ENCODE results near the gene PRMT5.

PRMT5 gene

DNA sequence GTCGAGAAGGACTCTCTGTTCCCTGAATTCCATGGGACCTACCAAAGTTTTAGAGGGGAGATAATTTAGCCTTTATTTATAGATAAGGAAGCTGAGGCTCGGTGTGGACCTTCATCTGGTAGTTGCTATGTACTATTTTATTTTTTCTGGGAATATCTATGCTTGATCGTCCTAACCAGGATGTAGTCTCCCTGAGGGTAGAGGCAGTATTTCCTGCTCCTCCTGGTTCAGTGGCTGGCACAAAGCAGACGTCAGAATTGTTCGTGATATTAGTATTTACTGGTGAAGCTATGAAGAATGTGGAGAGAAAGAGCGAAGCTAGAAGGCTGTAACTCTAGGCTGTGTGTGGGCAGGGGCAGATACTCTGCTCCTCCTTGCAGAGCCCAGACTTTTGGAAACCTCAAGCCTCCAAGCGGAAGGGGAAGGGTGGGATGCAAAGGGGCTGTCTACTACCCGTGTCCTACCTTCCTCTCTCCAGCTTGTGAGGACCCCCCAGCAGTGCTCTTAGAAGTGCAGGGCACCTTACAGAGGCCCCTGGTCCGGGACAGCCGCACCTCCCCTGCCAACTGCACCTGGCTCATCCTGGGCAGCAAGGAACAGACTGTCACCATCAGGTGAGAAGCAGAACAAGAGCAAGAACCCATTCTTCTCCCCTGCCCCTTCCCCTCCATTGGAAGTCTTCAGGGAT lies 56.2 kb downstream of the PRMT5 start:
- no peak for DNase-seq

GRCh38 chr14:22872033-22872832 lies 56.9 kb downstream of the PRMT5 start:
- peak; percentile 66 for DNase-seq

GRCh38 chr14:22871224-22872032 lies 57.7 kb downstream of the PRMT5 start, which contains the start of gene LRP10:
Gene LRP10 (plus strand): TSS chr14:22871740. CDS start chr14:22872304, 564 bp downstream.
- DNase-seq, result peak; percentile 75

DNA sequence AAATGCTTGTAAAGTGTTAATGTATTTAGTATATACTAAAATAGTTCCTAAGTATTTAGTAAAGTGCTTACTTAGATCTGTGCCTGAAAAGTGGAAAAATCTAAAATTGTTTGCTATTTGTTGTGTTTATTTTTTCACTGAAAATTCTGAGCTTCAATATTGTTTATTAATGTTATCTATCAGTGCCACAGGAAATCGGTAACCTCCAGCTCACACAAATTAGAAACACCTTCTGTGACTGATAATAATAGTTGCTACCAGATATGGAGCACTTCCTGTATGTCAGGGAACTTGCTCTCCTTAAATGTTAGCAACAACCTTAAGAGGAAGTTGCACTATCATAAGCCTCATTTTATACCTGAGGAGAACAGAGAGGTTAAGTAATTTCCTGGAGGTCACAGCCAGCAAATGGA lies 58.4 kb downstream of the PRMT5 start:
- no peak for DNase-seq

Measured in stimulated activated CD4-positive, alpha-beta T cell treated with anti-CD3 and anti-CD28 coated beads, Interleukin-12 subunit alpha, Interleukin-12 subunit beta, amount 100 ng/mL, for 4 hours (primary cell).